Stimulated activated CD4-positive, alpha-beta T cell treated with anti-CD3 and anti-CD28 coated beads, Interleukin-1b, Interleukin-23, amount 100 ng/mL, for 48 hours (primary cell): ENCODE data around the gene DUS1L.

Experiments
- DNase-seq: peaks from one replicate; pipeline ENCODE4 v3.0.0-alpha.2; 2020

DUS1L gene

GRCh38 chr17:82055023-82055964 lies 10.3 kb downstream of the DUS1L start:
- DNase-seq: no peak

- DNase-seq: no peak
Measured at GRCh38 chr17:82054351-82055022, 11.1 kb downstream of the DUS1L start.

DNA sequence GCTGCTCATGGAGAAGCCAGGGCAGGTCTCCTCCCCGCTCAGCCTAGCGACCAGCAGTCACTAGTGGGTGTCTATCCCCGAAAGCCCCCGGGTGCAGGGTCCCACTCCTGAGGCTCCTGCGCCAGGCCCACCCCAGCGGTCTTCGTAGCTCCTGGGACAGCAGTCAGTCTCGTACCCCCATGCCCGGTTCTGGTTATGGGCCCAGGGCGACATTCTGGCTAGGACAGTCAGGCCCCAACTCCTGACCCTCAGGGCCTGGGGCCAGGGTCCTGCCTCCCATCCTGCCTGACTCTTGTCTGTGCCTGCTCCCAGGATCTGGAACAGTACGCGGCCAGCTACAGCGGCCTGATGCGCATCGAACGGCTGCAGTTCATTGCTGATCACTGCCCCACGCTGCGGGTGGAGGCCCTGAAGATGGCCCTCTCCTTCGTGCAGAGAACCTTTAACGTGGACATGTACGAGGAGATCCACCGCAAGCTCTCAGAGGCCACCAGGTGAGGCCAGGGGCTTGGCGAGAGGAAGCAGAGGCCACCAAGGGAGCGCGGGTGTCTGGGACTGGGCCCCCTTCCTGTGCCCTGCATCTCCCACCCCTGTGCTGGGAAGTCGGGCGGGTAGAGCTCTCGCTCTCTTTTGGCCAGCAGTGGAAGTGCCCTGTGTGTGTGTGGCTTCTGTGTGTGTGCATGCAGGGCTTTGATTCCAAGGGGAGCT lies 11.9 kb downstream of the DUS1L start:
- no peak for DNase-seq

GRCh38 chr17:82053130-82053529 lies 12.5 kb downstream of the DUS1L start:
- no peak for DNase-seq

DNA sequence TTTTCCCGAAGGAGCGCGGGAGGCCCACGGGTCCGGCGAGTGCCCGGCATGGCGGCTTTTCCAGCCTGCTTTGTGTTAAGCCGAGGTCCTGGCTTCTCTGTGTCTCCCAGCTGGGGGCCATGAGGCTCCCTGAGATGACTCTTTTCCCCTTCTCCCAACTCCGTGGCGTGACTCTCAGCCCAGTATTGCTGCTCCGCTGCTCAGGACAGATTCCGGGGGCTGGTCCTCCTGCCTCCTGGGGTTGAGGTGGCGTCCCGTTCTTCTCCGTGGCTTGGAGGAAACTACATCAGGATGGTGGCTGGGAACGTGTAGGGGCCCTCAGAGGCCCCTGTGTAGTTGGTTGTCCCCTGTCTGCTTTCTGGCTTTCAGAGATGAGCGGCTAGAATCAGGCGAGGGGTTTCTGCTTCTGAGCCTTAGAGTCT lies 13.0 kb downstream of the DUS1L start:
- DNase-seq: no peak

- peak; percentile 78 for DNase-seq
Measured at GRCh38 chr17:82051776-82052637, 13.6 kb downstream of the DUS1L start, which contains the start of the genes GPS1 and RFNG. Gene GPS1, plus strand, starts transcription at chr17:82051898. Its CDS starts 34 bp downstream, at chr17:82051932. Gene RFNG, minus strand, starts transcription at chr17:82051811. Its CDS starts 45 bp downstream, at chr17:82051766.

GRCh38 chr17:82050761-82051641 lies 14.6 kb downstream of the DUS1L start:
- DNase-seq: no peak

DNA sequence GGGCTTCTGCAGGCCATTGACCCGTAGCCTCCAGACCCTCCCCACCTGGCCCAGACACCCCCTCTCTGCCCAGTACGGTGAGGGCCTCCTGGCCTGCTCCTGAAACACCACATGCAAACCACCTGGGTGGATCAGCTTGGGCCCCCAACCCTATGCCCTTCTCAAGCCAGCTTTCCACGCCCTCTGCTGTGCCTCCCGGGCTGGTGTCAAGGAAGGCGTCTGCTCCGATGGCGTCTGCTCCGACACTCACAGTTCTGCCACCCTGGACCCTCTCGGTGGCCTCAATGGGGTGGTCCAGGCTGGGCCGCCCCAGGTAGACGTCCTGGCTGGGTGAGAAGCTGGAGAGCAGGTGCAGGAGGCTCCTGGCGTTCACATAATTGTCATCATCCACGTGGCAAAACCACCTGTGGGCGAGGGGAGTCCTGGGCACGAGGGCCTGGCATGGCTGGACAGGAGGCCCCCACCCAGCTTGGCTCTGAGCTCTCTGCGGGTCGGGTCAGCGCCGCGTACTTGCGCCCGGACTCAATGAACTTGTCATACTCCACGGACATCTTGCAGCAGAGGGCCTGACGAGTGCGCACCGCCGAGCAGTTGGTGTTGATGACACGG lies 15.3 kb downstream of the DUS1L start:
- no peak for DNase-seq

DNA sequence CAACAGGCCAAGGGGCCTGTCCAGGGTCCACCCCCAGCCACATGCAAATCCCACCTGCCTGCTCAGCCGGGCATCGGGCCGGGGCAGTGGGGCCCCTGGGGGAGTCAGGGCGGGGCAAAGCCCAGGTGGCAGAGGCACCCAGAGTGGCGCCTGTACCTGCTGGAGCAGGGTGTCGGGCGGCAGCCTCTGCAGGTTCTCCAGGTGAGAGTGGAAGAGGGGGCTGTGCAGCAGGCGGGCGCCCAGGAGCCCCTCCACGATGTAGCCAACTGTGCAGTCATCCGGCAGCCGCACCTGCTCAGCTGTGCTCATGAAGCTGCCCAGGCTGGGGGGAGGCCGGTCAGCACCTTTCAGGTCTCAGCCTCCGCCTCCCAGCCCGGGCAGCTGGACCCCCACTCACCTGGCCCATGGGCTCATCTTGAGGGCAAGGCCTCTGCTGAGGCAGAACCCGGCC lies 16.1 kb downstream of the DUS1L start:
- no peak for DNase-seq

DNA sequence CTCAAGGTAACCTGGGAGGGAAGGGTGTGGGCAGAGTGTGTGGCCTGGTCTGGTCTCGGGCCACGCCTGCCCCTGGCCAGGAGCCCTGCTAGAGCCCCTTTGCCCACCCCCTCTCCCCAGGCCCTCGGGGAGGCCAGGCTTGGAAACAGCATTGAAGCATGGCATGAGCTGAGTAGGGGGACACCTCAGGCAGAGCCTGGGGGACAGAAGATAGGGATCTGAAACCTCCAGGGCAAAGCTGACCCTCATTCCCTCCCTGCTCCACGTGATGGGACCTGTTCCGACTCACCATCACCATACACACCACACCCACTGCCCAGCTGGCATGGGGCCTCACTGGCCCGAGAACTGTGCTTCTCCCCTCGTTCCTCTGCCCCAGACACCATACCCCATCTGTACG lies 16.5 kb downstream of the DUS1L start:
- DNase-seq: no peak

DNA sequence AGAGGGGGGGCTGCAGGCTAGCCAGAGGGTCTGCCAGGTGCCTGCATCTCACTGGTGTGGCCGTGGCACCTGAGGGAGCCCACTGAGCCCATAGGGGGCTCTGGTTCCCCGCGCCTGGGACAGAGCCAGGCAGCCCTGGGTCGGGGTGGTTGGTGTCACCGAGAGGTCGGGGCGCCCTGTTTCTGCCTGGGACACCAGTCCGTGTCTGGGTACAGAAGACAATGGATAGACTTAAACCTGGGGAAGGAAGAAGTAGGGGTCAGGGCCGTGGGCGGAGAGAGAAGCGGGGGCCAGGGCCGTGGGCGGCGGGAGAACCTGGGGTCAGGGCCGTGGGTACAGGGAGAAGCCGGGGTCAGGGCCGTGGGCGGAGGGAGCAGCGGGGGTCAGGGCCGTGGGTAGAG lies 17.0 kb downstream of the DUS1L start:
- no peak for DNase-seq

DNA sequence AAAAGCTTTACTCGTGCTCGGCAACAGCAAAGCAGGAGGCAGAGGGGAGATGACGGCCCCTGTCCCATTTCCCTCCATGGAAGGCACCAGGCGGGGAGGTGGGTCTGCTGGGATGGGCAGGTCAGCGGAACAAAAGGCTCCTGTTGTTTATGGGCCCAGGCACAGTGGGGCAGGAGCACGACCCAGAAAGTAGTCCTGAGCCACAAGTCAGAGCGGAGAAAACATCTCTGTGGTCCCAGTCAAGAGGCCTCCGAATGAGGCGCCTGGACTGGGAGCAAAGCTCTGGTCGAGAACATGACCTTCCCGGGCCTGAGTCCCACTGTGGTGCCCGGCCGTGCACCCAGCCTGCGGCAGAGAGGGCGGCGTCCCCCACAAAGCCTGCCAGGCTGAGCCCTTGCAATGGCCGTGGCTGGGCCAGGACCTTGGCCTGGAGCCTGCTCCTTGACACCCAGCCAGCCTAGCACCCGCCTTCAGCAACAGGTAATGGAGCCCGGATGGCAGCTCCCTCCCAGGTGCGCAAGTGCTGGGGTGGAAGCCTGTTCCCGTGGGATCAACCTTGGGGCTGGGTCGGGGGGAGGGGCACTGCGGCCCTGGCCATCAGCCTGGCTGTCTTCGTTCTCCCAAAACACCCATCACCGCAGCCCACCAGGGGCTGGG lies 17.6 kb downstream of the DUS1L start:
- DNase-seq: no peak

GRCh38 chr17:82047379-82047778 lies 18.2 kb downstream of the DUS1L start:
- DNase-seq: no peak

DNA sequence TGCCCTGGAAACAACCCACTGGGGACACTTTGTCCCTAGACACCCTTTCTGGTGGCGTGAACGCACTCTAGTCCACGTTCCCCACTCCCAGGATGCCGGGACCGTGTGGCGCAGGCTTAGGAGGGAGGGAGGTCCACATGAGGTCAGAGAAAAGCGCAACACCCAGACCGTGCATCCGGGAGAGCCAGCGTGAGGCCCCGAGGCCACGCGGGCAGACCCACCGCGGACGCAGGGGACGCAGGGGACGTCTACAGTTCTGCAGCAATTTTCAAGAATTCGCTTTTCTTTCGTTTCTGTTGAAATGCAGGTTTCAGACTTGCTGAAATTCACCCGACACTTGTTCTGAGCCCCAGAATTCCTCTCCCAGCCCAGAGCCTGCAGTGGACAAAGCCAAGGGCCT lies 18.7 kb downstream of the DUS1L start:
- no peak for DNase-seq

- DNase-seq: no peak
Measured at GRCh38 chr17:82045936-82046484, 19.6 kb downstream of the DUS1L start.

- no peak for DNase-seq
Measured at GRCh38 chr17:82043507-82043906, 22.1 kb downstream of the DUS1L start.

GRCh38 chr17:82042649-82043048 lies 23.0 kb downstream of the DUS1L start:
- DNase-seq: no peak

- DNase-seq: no peak
Measured at GRCh38 chr17:82041144-82041814, 24.3 kb downstream of the DUS1L start.

DNA sequence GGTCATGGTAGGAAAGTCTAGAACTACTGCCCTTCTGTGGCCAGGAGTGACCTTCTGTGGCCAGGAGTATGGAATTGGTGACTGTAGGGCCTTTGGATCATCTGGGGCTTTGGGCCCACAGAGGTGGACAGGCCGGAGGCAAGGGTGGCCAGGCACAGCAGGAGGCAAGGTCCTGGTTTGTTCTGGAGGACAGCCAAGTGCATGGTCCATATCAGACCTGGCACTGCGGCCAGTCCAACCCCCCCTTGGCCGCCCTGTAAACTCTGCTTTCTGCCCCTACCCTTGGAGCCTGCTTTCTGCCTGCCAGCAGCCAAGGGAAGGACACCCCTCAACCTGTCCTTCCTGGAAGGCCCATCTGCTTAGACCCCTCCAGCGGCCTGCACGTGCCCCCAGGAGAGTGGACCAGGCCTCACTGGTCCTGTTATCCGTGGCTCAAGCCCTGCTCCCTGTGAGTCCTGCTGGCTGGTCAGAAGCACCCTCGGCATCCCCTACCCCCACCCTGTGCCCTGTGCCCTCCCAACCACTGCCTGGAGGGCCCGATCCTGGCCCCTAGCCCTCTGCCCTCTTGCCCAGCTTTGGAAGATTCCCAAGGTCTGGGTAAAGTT lies 25.8 kb downstream of the DUS1L start:
- no peak for DNase-seq
